Type B pancreatic cell (in vitro differentiated cells): ENCODE results near the gene ARVCF. TPM values are rescaled to one million over a fixed set of nuclear protein-coding genes. Genes with fewer than 3 reads are reported as not detected.

Experiments used
- DNase-seq: peaks from one replicate; pipeline ENCODE4 v3.0.0; 2021; ENCODE audit warnings: mixed read lengths; ENCODE audit not compliant: unreplicated experiment; ENCODE audit errors: extremely low spot score
- H3K27ac Mint-ChIP-seq: 2 replicates; pipeline ENCODE4 v1.8.0; 2021; ENCODE audit warnings: mild to moderate bottlenecking, mixed read lengths
- H3K27me3 Mint-ChIP-seq: 2 replicates; pipeline ENCODE4 v1.8.0; 2021; ENCODE audit warnings: mixed read lengths
- H3K36me3 Mint-ChIP-seq: 2 replicates; pipeline ENCODE4 v1.8.0; 2021; ENCODE audit warnings: mixed read lengths
- H3K4me1 Mint-ChIP-seq: one replicate; pipeline ENCODE4 v1.8.0; 2021; ENCODE audit warnings: mixed read lengths; ENCODE audit not compliant: unreplicated experiment
- H3K4me3 Mint-ChIP-seq: 2 replicates; pipeline ENCODE4 v1.8.0; 2021; ENCODE audit warnings: mild to moderate bottlenecking, mixed read lengths
- H3K9me3 Mint-ChIP-seq: 2 replicates; pipeline ENCODE4 v1.8.0; 2021; ENCODE audit warnings: mixed read lengths
- total RNA-seq: library from RNA; stranded (reverse); gene quantifications from 2 replicates; pipeline ENCODE4 v1.2.1, GENCODE V29; 2021; ENCODE audit warnings: low replicate concordance
- TF ChIP-seq, protein P1 (sequence below): fragments of 200-600 bp; sonication (generic); conservative IDR thresholded peaks from 2 replicates; pipeline ENCODE4 v1.5.0; 2021; ENCODE audit warnings: antibody characterized with exemption, mild to moderate bottlenecking

The ARVCF gene
- total RNA-seq, 1 donor from 2014 or later: 55.3 TPM

DNA sequence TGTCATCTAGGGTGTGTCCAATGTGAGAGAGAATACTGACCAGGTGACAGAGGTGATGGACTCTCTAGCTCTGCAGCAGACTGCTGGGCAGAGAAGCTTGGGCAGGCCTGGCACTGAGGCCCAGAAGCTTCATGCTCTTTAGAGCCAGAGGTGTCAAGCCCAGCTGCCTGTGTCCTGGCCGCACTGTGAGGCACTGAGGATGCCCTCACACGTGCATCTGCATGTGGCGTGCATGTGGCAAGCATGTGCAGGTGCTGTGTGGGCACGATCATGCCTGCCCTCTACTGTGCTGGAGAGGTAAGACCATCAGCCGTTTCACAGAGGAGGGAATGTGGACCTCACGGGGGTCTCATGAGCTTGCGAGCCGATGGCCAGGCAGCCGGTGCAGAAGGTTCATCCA, 59.2 kb downstream of the ARVCF start:
- DNase-seq: no peak
- no peak overlapping the region for H3K27ac Mint-ChIP-seq
- no peaks in the 10 kb centered on the region for H3K27me3 Mint-ChIP-seq
- H3K9me3 Mint-ChIP-seq: no peaks in the 10 kb centered on the region
- H3K36me3 Mint-ChIP-seq: no peaks in the 10 kb centered on the region
- no peak overlapping the region for H3K4me3 Mint-ChIP-seq
- peaks cover 14% of the 10 kb centered on the region for H3K4me1 Mint-ChIP-seq
- TF ChIP-seq, protein P1, sequence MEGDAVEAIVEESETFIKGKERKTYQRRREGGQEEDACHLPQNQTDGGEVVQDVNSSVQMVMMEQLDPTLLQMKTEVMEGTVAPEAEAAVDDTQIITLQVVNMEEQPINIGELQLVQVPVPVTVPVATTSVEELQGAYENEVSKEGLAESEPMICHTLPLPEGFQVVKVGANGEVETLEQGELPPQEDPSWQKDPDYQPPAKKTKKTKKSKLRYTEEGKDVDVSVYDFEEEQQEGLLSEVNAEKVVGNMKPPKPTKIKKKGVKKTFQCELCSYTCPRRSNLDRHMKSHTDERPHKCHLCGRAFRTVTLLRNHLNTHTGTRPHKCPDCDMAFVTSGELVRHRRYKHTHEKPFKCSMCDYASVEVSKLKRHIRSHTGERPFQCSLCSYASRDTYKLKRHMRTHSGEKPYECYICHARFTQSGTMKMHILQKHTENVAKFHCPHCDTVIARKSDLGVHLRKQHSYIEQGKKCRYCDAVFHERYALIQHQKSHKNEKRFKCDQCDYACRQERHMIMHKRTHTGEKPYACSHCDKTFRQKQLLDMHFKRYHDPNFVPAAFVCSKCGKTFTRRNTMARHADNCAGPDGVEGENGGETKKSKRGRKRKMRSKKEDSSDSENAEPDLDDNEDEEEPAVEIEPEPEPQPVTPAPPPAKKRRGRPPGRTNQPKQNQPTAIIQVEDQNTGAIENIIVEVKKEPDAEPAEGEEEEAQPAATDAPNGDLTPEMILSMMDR: peak; percentile 22

DNA sequence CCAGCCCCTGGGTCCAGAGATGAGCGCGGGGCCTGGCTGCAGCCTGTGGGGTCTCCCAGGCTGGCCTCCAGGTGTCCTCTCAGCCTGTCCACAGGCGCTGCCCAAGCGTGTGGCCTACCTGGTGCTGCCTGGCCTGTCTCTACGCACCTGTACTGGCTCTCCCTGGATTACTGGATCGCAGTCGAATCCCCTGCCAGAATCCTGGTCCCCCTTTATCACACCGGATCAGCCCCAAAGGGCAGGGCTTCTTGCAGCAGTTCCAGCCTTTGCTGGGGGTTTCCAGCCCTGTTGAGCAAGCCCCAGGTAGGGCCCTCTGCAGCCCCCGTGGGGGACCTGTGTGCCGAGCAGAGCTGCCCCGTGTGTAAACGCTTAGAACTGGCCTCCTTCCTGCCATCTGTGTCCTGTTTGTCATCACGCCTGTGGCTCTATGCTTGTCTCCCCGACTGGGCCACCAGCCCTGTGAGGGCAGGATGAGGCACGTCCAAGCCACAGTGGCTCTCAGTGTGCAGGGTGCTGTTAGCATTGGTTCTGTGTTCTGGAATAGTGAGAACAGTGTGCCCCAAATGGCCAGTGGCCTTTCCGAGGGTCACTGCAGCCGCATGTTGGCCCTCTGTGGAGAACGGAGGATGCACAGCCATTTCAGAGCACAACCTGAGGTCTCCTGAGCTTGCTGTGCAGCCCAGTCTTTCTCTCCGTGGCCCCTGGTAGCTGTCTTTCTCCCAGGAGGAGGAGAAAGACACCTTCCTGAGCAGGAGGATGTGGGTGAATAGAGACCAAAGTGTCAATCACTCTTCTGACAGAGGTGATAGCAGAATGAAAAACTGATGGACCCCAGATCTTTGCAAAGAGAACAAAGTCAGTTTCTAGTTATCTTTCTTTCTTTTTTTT, 61.1 kb downstream of the ARVCF start:
- Mint-ChIP-seq H3K27ac (peak overlapping the region; percentile 34), H3K36me3 (peaks cover 4% of the 10 kb centered on the region), H3K4me1 (peaks cover 23% of the 10 kb centered on the region), H3K4me3 (no peak overlapping the region), H3K27me3 (no peaks in the 10 kb centered on the region), H3K9me3 (no peaks in the 10 kb centered on the region)
- DNase-seq: no peak
- TF ChIP-seq, protein P1: no peak

DNA sequence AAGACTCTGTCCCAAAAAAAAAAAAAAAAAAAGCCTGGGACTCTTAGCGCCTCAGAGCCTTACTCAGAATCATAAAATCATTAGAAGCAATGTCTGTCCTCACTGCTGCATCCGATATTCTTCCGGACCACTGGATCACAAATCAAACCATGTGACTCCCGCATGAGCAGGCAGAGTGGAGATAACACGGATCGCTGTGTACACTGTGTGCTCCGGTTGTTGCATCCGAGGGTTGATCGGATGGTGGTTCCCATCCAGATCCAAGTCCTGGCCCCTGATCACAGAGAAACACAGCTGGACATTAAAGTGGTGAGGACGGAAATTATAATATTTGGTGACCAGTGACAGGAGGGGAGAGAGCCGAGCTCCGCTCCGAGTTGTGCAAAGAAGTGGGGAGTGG, 65.3 kb downstream of the ARVCF start:
- TF ChIP-seq, protein P1: no peak
- H3K36me3 Mint-ChIP-seq: peaks cover 4% of the 10 kb centered on the region
- no peaks in the 10 kb centered on the region for H3K27me3 Mint-ChIP-seq
- H3K9me3 Mint-ChIP-seq: no peaks in the 10 kb centered on the region
- no peak overlapping the region for H3K4me3 Mint-ChIP-seq
- peaks cover 16% of the 10 kb centered on the region for H3K4me1 Mint-ChIP-seq
- peak overlapping the region; percentile 72 for H3K27ac Mint-ChIP-seq
- DNase-seq: no peak

DNA sequence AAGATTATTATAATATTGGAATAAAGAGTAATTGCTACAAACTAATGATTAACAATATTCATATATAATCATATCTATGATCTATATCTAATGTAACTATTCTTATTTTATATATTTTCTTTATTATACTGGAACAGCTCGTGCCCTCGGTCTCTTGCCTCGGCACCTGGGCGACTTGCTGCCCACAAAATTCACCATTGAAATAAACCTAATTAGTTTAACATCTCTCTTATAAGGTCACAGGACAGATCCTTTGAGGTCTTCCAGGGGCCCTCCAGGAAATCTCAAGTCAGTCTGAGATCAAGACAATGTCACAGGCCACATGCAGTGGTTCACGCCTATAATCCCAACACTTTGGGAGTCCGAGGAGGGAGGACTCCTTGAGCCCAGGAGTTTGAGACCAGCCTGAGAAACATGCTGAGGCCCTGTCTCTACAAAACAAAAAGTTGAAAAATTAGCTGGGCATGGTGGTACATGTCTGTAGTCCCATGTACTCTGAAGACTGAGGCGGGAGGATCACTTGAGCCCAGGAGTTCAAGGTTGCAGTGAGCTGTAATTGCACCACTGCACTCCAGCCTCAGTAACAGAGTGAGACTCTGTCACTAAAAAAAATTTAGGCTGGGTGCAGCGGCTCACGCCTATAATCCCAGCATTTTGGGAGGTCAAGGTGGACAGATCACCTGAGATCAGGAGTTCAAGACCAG, 68.4 kb downstream of the ARVCF start:
- no peak for DNase-seq
- Mint-ChIP-seq H3K36me3 (peaks cover 4% of the 10 kb centered on the region), H3K4me3 (no peak overlapping the region), H3K27me3 (no peaks in the 10 kb centered on the region), H3K4me1 (peaks cover 17% of the 10 kb centered on the region), H3K27ac (no peak overlapping the region), H3K9me3 (no peaks in the 10 kb centered on the region)
- TF ChIP-seq, protein P1: peak; percentile 7

DNA sequence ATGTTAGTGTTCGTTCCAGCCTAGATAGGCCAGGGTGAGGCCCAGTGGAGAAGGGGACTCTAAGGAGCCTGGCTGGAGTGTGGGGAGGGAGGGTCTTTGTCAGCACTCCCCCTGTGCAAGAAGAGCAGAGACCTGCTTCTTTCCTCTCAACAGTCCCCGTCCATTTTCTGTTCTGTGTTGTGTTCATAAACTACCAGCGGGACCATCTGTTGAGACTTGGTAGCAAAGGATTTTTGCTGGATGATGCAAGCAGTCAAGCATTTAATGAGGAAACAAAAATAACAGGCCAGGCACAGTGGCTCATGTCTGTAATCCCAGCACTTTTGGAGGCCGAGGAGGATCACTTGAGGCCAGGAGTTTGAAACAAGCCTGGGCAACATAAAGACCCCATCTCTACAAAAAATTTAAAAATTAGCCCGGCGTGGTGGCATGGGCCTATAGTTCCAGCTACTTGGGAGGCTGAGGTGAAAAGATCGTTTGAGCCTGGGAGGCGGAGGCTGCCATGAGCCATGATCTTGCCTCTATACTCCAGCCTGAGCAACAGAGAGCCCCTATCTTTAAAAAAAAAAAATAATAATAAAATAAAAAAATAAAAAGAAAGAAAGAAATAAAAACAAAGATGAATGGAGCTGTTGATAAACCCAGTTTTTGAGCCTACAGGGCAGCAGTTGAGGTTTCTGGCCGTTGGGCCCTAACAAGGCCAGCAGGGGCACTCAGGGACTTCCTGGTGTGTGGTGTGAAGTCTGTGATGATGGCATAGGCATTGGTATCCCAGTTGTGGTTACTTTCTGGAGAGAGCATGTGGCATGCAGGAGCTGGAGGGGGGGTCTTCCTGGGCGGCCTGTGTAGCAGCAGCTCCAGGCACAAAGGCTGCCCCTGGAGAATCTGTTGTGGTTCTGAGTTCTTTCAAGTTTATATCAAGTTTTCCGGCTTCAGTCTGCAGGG, 73.3 kb downstream of the ARVCF start:
- Mint-ChIP-seq H3K27me3 (no peaks in the 10 kb centered on the region), H3K9me3 (no peaks in the 10 kb centered on the region), H3K27ac (peak overlapping the region; percentile 95), H3K4me1 (peaks cover 19% of the 10 kb centered on the region), H3K36me3 (peaks cover 5% of the 10 kb centered on the region), H3K4me3 (peak overlapping the region; percentile 95)
- TF ChIP-seq, protein P1: no peak
- DNase-seq: no peak
